HEK293 (cell line): Measurements from ENCODE around the gene APOBEC3A.

Experiments
- CTCF ChIP-seq: fragments of 450-650 bp; formaldehyde crosslinking; IDR thresholded peaks from 2 replicates; pipeline ENCODE4 v1.5.1; 2016; ENCODE audit warnings: missing biosample characterization, missing genetic modification characterization
- WT1 ChIP-seq: fragments of 450-650 bp; formaldehyde crosslinking; IDR thresholded peaks from 2 replicates; pipeline ENCODE4 v1.5.1; 2016; ENCODE audit warnings: missing biosample characterization, missing genetic modification characterization
- ZBTB11 ChIP-seq: fragments of 450-650 bp; formaldehyde crosslinking; conservative IDR thresholded peaks from 2 replicates; pipeline ENCODE4 v1.5.1; 2016; ENCODE audit warnings: low read depth, missing biosample characterization, missing genetic modification characterization
- ZNF10 ChIP-seq: fragments of 450-650 bp; formaldehyde crosslinking; IDR thresholded peaks from 2 replicates; pipeline ENCODE4 v1.5.1; 2017; ENCODE audit warnings: missing biosample characterization, missing genetic modification characterization
- ZNF16 ChIP-seq: fragments of 450-650 bp; formaldehyde crosslinking; IDR thresholded peaks from 2 replicates; pipeline ENCODE4 v1.5.1; 2016; ENCODE audit warnings: low read depth, missing biosample characterization, missing genetic modification characterization
- ZNF292 ChIP-seq: fragments of 450-650 bp; formaldehyde crosslinking; IDR thresholded peaks from 2 replicates; pipeline ENCODE4 v1.5.1; 2016; ENCODE audit warnings: low read depth, missing biosample characterization, missing genetic modification characterization, borderline replicate concordance
- ZNF561 ChIP-seq: fragments of 450-650 bp; IDR thresholded peaks from 2 replicates; pipeline ENCODE4 v1.5.1; 2018; ENCODE audit warnings: missing biosample characterization, missing genetic modification characterization, borderline replicate concordance
- ZNF704 ChIP-seq: fragments of 450-650 bp; formaldehyde crosslinking; IDR thresholded peaks from 2 replicates; pipeline ENCODE4 v1.5.1; 2016; ENCODE audit warnings: missing biosample characterization, missing genetic modification characterization

- no peak for TF ChIP-seq CTCF (tag by site-specific recombination)
- TF ChIP-seq ZNF561 (tag by site-specific recombination) = no peak
- no peak for TF ChIP-seq ZNF704 (tag by site-specific recombination)
- TF ChIP-seq ZNF292 (tag by site-specific recombination) = no peak
- no peak for TF ChIP-seq ZNF16 (tag by site-specific recombination)
- TF ChIP-seq WT1 (tag by site-specific recombination) = no peak
- TF ChIP-seq ZBTB11 (tag by site-specific recombination) = no peak
- TF ChIP-seq ZNF10 = no peak
These were observed 10.6 kb upstream of the APOBEC3A start for GRCh38 chr22:38946771-38947170.
